ENCODE data around the gene FARP1. TPM values are rescaled to one million over a fixed set of nuclear protein-coding genes. Genes with fewer than 3 reads are reported as not detected.

The FARP1 gene
- total RNA-seq, 1 experiment from 2014 or later = 96.6 TPM

- TF ChIP-seq, protein P1, sequence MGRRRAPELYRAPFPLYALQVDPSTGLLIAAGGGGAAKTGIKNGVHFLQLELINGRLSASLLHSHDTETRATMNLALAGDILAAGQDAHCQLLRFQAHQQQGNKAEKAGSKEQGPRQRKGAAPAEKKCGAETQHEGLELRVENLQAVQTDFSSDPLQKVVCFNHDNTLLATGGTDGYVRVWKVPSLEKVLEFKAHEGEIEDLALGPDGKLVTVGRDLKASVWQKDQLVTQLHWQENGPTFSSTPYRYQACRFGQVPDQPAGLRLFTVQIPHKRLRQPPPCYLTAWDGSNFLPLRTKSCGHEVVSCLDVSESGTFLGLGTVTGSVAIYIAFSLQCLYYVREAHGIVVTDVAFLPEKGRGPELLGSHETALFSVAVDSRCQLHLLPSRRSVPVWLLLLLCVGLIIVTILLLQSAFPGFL (CRISPR knock-in tag; IDR thresholded peaks at IDR 0.05; ENCODE audit: borderline replicate concordance) = no peak
- TF ChIP-seq NR3C1 (CRISPR knock-in tag; conservative IDR thresholded peaks at IDR 0.05; ENCODE audit: low read depth) = no peak
- no peak for TF ChIP-seq GTF2I (CRISPR knock-in tag; conservative IDR thresholded peaks at IDR 0.05)
- TF ChIP-seq ZNF396 (CRISPR knock-in tag; IDR thresholded peaks at IDR 0.05; ENCODE audit: borderline replicate concordance) = no peak
- TF ChIP-seq TEAD1 (CRISPR knock-in tag; IDR thresholded peaks at IDR 0.05) = no peak
- TF ChIP-seq, protein P2, sequence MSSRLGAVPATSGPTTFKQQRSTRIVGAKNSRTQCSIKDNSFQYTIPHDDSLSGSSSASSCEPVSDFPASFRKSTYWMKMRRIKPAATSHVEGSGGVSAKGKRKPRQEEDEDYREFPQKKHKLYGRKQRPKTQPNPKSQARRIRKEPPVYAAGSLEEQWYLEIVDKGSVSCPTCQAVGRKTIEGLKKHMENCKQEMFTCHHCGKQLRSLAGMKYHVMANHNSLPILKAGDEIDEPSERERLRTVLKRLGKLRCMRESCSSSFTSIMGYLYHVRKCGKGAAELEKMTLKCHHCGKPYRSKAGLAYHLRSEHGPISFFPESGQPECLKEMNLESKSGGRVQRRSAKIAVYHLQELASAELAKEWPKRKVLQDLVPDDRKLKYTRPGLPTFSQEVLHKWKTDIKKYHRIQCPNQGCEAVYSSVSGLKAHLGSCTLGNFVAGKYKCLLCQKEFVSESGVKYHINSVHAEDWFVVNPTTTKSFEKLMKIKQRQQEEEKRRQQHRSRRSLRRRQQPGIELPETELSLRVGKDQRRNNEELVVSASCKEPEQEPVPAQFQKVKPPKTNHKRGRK (CRISPR knock-in tag; IDR thresholded peaks at IDR 0.05; ENCODE audit: borderline replicate concordance) = no peak
- TF ChIP-seq ZNF121 (CRISPR knock-in tag; IDR thresholded peaks at IDR 0.05) = no peak
- no peak for TF ChIP-seq TCF7 (CRISPR knock-in tag; IDR thresholded peaks at IDR 0.05; ENCODE audit: low read depth)
These were observed 38.4 kb downstream of the FARP1 start (continued) for GRCh38 chr13:98181111-98181815.

DNA sequence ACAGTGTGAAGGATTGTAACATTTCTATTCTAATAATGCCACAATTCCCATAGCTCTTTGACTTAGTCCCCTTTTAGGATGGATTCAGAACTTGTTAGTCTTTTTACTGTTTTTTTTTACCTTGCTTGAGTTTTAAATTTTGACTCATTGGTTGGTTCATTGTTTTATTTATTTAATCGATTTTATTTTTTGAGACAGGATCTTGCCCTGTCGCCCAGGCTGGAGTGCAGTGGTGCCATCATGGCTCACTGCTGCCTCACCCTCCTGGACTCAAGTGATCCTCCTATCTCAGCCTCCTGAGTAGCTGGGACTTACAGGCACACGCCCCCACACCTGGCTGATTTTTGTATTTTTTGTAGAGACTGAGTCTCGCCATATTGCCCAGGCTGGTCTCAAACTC, 39.3 kb downstream of the FARP1 start:
- POLR2A ChIA-PET = no interaction called here
- Mint-ChIP-seq H3K27me3 (ENCODE audit: low read depth) (no peaks in the 10 kb centered on the region), H3K4me1 (peaks cover 44% of the 10 kb centered on the region), H3K36me3 (peaks cover 6% of the 10 kb centered on the region), H3K4me3 (no peak overlapping the region), H3K27ac (no peak overlapping the region), H3K9me3 (peaks cover 8% of the 10 kb centered on the region; the same call in 1 of the 2 replicates)
- TF ChIP-seq, protein P3, sequence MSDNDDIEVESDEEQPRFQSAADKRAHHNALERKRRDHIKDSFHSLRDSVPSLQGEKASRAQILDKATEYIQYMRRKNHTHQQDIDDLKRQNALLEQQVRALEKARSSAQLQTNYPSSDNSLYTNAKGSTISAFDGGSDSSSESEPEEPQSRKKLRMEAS (CRISPR knock-in tag; IDR thresholded peaks at IDR 0.05) = no peak
- TF ChIP-seq ZNF121 (CRISPR knock-in tag; IDR thresholded peaks at IDR 0.05) (0 out of 2 replicates have a peak, but pooled peaks have one; percentile 19), NR2C2 (CRISPR knock-in tag; IDR thresholded peaks at IDR 0.05) (no peak)
- CTCF ChIA-PET = no interaction called here
- no peak for ATAC-seq
- DNase-seq (ENCODE audit: low spot score) = no peak

DNA sequence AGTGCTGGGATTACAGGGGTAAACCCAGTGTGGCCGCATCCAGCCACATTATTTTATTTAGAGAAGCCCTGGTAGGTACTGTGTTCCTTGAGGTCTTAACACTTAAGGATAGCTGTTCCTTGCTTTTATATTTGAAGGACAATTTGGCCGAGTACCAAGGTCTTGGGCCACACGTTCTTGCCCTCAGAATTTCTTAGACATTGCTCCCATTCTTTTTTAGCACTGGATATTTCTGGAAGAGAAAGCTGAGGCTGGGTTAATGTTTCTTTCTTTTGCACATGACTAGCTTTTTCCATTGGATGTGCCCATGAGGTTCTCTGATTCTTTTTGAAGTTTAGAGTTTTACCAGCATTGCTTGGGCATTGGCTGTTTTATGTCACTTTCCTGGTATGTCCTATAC, 39.7 kb downstream of the FARP1 start:
- Mint-ChIP-seq H3K36me3 (peaks cover 6% of the 10 kb centered on the region), H3K4me1 (peaks cover 48% of the 10 kb centered on the region), H3K9me3 (peaks cover 8% of the 10 kb centered on the region; the same call in 1 of the 2 replicates), H3K4me3 (no peak overlapping the region), H3K27me3 (ENCODE audit: low read depth) (no peaks in the 10 kb centered on the region), H3K27ac (peak overlapping the region; percentile 75; the same call in 1 of the 2 replicates)
- ChIA-PET CTCF (interaction anchor here (0.9 kb wide), 1 partner anchor 9 kb away, joined by 3 read pairs; no protein-coding TSS in a partner anchor), POLR2A (interaction anchor here (0.6 kb wide), 1 partner anchor 56 kb away, joined by 4 read pairs; no protein-coding TSS in a partner anchor)
- no peak for DNase-seq (ENCODE audit: low spot score)
- TF ChIP-seq HMGXB4 (CRISPR knock-in tag; IDR thresholded peaks at IDR 0.05) = no peak
- no peak for TF ChIP-seq USF2 (CRISPR knock-in tag; IDR thresholded peaks at IDR 0.05)
- no peak for TF ChIP-seq ZBTB21 (CRISPR knock-in tag; IDR thresholded peaks at IDR 0.05; ENCODE audit: borderline replicate concordance)
- TF ChIP-seq GRHL2 (CRISPR knock-in tag; IDR thresholded peaks at IDR 0.05; ENCODE audit: insufficient replicate concordance, severe bottlenecking) = no peak
- TF ChIP-seq, protein P3 (CRISPR knock-in tag; IDR thresholded peaks at IDR 0.05) = no peak
- TF ChIP-seq JAZF1 (CRISPR knock-in tag; IDR thresholded peaks at IDR 0.05) = no peak
- no peak for ATAC-seq

Data from WTC11 (cell line).